SK-N-SH (cell line): Measurements from ENCODE around the gene FAT2. TPM values are rescaled to one million over a fixed set of nuclear protein-coding genes. Genes with fewer than 3 reads are reported as not detected.
"Not testable (repeated sequence)": the region's sequence is repeated elsewhere in the genome, so short reads cannot be mapped to it uniquely, and the experiment has no call there.

Experiments used
- CTCF ChIA-PET: fragments of 300-600, 350-600 bp; formaldehyde crosslinking; extraction: SDS; loops from one replicate; lab custom pipeline; 2021; lab: Yijun Ruan, JAX
- POLR2A ChIA-PET: fragments of 350-600 bp; sonication (Branson Sonifier 250); formaldehyde crosslinking; extraction: SDS; loops from one replicate; lab custom pipeline; 2020; ENCODE audit warnings: antibody characterized with exemption, inconsistent platforms; lab: Yijun Ruan, JAX
- DNase-seq: peaks from one replicate; pipeline ENCODE4 v3.0.0; 2012
- H2AFZ ChIP-seq: fragments of 200-600 bp; sonication (generic); 2 replicates; pipeline ENCODE4 v1.8.1; 2016; ENCODE audit warnings: antibody characterized with exemption, mild to moderate bottlenecking, low read depth
- H3F3A ChIP-seq: fragments of 200-600 bp; sonication (generic); replicated peaks from 2 replicates; pipeline ENCODE3; 2016; ENCODE audit warnings: antibody characterized with exemption, mild to moderate bottlenecking; ENCODE audit not compliant: insufficient read depth
- H3K27ac ChIP-seq, 2 experiments: fragments of 200-500 bp in 1 of 2; fragments of 200-600 bp in 1 of 2; sonication (Bioruptor generic) in 1 of 2; sonication (generic), shearing (Covaris generic) in 1 of 2; 2 replicates each; pipeline versions ENCODE4 v1.5.1 to v1.6.1; 2014 to 2016; ENCODE audit warnings: low read depth in 2 of 2, inconsistent platforms in 1 of 2, low read length in 1 of 2, mild to moderate bottlenecking in 1 of 2, mixed read lengths in 1 of 2
- H3K27me3 ChIP-seq: fragments of 200-600 bp; sonication (generic), shearing (Covaris generic); 2 replicates; pipeline ENCODE4 v1.6.1; 2016; ENCODE audit warnings: mixed run types; ENCODE audit not compliant: insufficient read depth
- H3K36me3 ChIP-seq, 2 experiments: fragments of 200-500 bp in 1 of 2; fragments of 200-600 bp in 1 of 2; sonication (Bioruptor generic) in 1 of 2; sonication (generic) in 1 of 2; replicated peaks in 1 of 2; 2 replicates each; pipeline versions ENCODE3 to v1.5.1; 2014 to 2016; ENCODE audit warnings: low read length in 1 of 2, mild to moderate bottlenecking in 1 of 2; ENCODE audit not compliant: insufficient read depth in 2 of 2, control insufficient read depth in 1 of 2
- H3K4me1 ChIP-seq, 2 experiments: fragments of 200-500 bp in 1 of 2; fragments of 200-600 bp in 1 of 2; sonication (Bioruptor generic) in 1 of 2; sonication (generic), shearing (Covaris generic) in 1 of 2; 2 replicates each; pipeline versions ENCODE4 v1.5.1 to v1.6.1; 2014 to 2016; ENCODE audit warnings: low read depth in 1 of 2, low read length in 1 of 2, mixed run types in 1 of 2; ENCODE audit not compliant: insufficient read depth in 2 of 2, control insufficient read depth in 1 of 2
- H3K4me2 ChIP-seq: fragments of 200-600 bp; sonication (generic), shearing (Covaris generic); 2 replicates; pipeline ENCODE4 v1.6.1; 2017; ENCODE audit warnings: mixed run types
- H3K4me3 ChIP-seq, 2 experiments: fragments of 200-500 bp in 1 of 2; fragments of 200-600 bp in 1 of 2; sonication (Bioruptor generic) in 1 of 2; sonication (generic), shearing (Covaris generic) in 1 of 2; 2 replicates each; pipeline versions ENCODE4 v1.5.1 to v1.8.1; 2014 to 2016; ENCODE audit warnings: low read depth in 2 of 2, inconsistent platforms in 1 of 2, low read length in 1 of 2, mild to moderate bottlenecking in 1 of 2, mixed read lengths in 1 of 2, moderate library complexity in 1 of 2
- H3K79me2 ChIP-seq: fragments of 200-600 bp; sonication (generic); 2 replicates; pipeline ENCODE4 v1.8.1; 2017; ENCODE audit warnings: mild to moderate bottlenecking; ENCODE audit not compliant: insufficient read depth
- H3K9ac ChIP-seq: fragments of 200-600 bp; sonication (generic); 2 replicates; pipeline ENCODE4 v1.6.1; 2017; ENCODE audit warnings: mixed run types
- H3K9me2 ChIP-seq: fragments of 200-600 bp; sonication (generic); 2 replicates; pipeline ENCODE4 v1.6.1; 2017; ENCODE audit warnings: mixed run types
- H3K9me3 ChIP-seq: fragments of 200-600 bp; sonication (generic); 2 replicates; pipeline ENCODE4 v1.6.1; 2017; ENCODE audit warnings: mixed run types, mild to moderate bottlenecking, moderate library complexity
- H4K20me1 ChIP-seq: fragments of 200-600 bp; sonication (generic); 2 replicates; pipeline ENCODE4 v1.6.1; 2017; ENCODE audit warnings: mild to moderate bottlenecking, mixed run types; ENCODE audit not compliant: insufficient read depth
- EZH2phosphoT487 ChIP-seq: fragments of 200-600 bp; sonication (generic); IDR thresholded peaks from 2 replicates; pipeline ENCODE4 v1.6.1; 2017; ENCODE audit warnings: low read depth, mixed run types, mild to moderate bottlenecking, antibody characterized with exemption, moderate library complexity, borderline replicate concordance
- FOSL2 ChIP-seq: IDR thresholded peaks from 2 replicates; pipeline ENCODE4 v1.4.0; 2012; ENCODE audit warnings: low read depth, mild to moderate bottlenecking, moderate library complexity, borderline replicate concordance
- FOXJ3 ChIP-seq: sonication (generic); formaldehyde crosslinking; IDR thresholded peaks from 2 replicates; pipeline ENCODE4 v1.5.1; 2020; ENCODE audit warnings: mild to moderate bottlenecking, missing genetic modification reagents
- JUND ChIP-seq: IDR thresholded peaks from 2 replicates; pipeline ENCODE4 v1.4.0; 2012
- NRF1 ChIP-seq: IDR thresholded peaks from 2 replicates; pipeline ENCODE4 v1.6.1; 2012; ENCODE audit warnings: low read depth, mild to moderate bottlenecking, low read length
- POLR2AphosphoS5 ChIP-seq: IDR thresholded peaks from 2 replicates; pipeline ENCODE4 v1.6.1; 2012; ENCODE audit warnings: low read depth, low read length
- RCOR1 ChIP-seq: fragments of 150-350 bp; IDR thresholded peaks from 2 replicates; pipeline ENCODE4 v1.6.1; 2017; ENCODE audit warnings: antibody characterized with exemption, low read length
- RXRA ChIP-seq: IDR thresholded peaks from 2 replicates; pipeline ENCODE4 v1.4.0; 2012; ENCODE audit warnings: low read depth, mild to moderate bottlenecking, borderline replicate concordance
- SMC3 ChIP-seq: IDR thresholded peaks from 2 replicates; pipeline ENCODE4 v1.6.1; 2012; ENCODE audit warnings: low read depth, low read length, improper control_type of control experiment
- USF2 ChIP-seq: fragments of 150-350 bp; IDR thresholded peaks from 2 replicates; pipeline ENCODE4 v1.6.1; 2017; ENCODE audit warnings: antibody characterized with exemption, low read length, low read depth, borderline replicate concordance
- YY1 ChIP-seq: IDR thresholded peaks from 2 replicates; pipeline ENCODE4 v1.4.0; 2012; ENCODE audit warnings: low read depth, mild to moderate bottlenecking
- WGBS: methylation state at CpG from one replicate; pipeline ENCODE4 v1.1.6; 2017; ENCODE audit warnings: low lambda C conversion rate; 5-methylcytosine and 5-hydroxymethylcytosine counted together
- polyA plus RNA-seq, 3 experiments: library from polyadenylated mRNA; depleted of rRNA; stranded (reverse); fragments of >200 nt; gene quantifications; 2 replicates each; pipeline ENCODE4 v1.2.3, GENCODE V29; 2012
- TF ChIP-seq, protein P1 (sequence below): IDR thresholded peaks from 2 replicates; pipeline ENCODE4 v1.6.1; 2012; ENCODE audit warnings: mild to moderate bottlenecking, low read depth, low read length, moderate library complexity

Gene FAT2
- polyA plus RNA-seq, 1 of the 3 experiments (the other 2 are of a cell fraction): not detected

GRCh38 chr5:151580239-151580638 is 10.9 kb downstream of the FAT2 start:
- ChIA-PET POLR2A (no interaction called here), CTCF (interaction anchor here (0.8 to 1.7 kb wide), 2 partner anchors 14 to 71 kb away, joined by 3 to 4 read pairs; no protein-coding TSS in a partner anchor)
- H3K4me1 ChIP-seq: peaks cover 0 to 3% of the 10 kb centered on the region in 2 experiments; a peak in 1 of 4 replicates
- no peaks in the 10 kb centered on the region for H4K20me1 ChIP-seq
- H3K27me3 ChIP-seq: peaks cover 7% of the 10 kb centered on the region; the same call in 1 of the 2 replicates
- H3K9me3 ChIP-seq: no peaks in the 10 kb centered on the region
- H3F3A ChIP-seq: no peaks in the 10 kb centered on the region
- TF ChIP-seq, protein P1, sequence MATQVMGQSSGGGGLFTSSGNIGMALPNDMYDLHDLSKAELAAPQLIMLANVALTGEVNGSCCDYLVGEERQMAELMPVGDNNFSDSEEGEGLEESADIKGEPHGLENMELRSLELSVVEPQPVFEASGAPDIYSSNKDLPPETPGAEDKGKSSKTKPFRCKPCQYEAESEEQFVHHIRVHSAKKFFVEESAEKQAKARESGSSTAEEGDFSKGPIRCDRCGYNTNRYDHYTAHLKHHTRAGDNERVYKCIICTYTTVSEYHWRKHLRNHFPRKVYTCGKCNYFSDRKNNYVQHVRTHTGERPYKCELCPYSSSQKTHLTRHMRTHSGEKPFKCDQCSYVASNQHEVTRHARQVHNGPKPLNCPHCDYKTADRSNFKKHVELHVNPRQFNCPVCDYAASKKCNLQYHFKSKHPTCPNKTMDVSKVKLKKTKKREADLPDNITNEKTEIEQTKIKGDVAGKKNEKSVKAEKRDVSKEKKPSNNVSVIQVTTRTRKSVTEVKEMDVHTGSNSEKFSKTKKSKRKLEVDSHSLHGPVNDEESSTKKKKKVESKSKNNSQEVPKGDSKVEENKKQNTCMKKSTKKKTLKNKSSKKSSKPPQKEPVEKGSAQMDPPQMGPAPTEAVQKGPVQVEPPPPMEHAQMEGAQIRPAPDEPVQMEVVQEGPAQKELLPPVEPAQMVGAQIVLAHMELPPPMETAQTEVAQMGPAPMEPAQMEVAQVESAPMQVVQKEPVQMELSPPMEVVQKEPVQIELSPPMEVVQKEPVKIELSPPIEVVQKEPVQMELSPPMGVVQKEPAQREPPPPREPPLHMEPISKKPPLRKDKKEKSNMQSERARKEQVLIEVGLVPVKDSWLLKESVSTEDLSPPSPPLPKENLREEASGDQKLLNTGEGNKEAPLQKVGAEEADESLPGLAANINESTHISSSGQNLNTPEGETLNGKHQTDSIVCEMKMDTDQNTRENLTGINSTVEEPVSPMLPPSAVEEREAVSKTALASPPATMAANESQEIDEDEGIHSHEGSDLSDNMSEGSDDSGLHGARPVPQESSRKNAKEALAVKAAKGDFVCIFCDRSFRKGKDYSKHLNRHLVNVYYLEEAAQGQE: no peak
- TF ChIP-seq EZH2phosphoT487 (no peak), RCOR1 (no peak), RXRA (no peak), YY1 (no peak)
- H3K79me2 ChIP-seq: no peaks in the 10 kb centered on the region
- H3K9ac ChIP-seq: no peak overlapping the region
- H2AFZ ChIP-seq: no peak overlapping the region
- H3K9me2 ChIP-seq: no peaks in the 10 kb centered on the region
- 62% methylated on average over 9 of the region's 9 CpGs for WGBS
- DNase-seq: no peak
- no peak overlapping the region for H3K4me3 ChIP-seq
- H3K36me3 ChIP-seq: no peaks in the 10 kb centered on the region
- no peak overlapping the region for H3K4me2 ChIP-seq
- no peak overlapping the region for H3K27ac ChIP-seq

DNA sequence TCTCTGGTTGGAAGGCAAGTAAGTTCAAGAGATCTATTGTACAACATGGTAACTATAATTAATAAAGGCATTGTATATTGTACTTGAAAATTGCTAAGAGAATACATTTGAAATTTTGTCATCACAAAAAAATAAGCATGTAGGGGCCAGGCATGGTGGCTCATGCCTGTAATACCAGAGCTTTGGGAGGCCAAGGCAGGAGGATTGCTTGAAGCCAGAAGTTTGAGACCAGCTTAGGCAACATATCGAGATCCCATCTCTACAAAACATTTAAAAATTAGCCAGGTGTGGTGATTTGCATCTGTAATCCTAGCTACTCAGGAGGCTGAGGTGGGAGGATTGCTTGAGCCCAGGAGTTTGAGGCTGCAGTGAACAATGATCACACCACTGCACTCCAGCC is 12.0 kb downstream of the FAT2 start:
- H3K27me3 ChIP-seq, H3K4me3 ChIP-seq, H4K20me1 ChIP-seq, H3K79me2 ChIP-seq, H3K36me3 ChIP-seq, H3K9me3 ChIP-seq, H3K27ac ChIP-seq, DNase-seq, H3F3A ChIP-seq, POLR2A ChIA-PET, H3K9me2 ChIP-seq, H3K4me2 ChIP-seq, H3K9ac ChIP-seq, H3K4me1 ChIP-seq, H2AFZ ChIP-seq: not testable (repeated sequence)
- CTCF ChIA-PET: interaction anchor here (0.8 to 1.7 kb wide), 2 partner anchors 15 to 72 kb away, joined by 3 to 4 read pairs; no protein-coding TSS in a partner anchor
- 0% methylated on average over 1 of the region's 1 CpG for WGBS

DNA sequence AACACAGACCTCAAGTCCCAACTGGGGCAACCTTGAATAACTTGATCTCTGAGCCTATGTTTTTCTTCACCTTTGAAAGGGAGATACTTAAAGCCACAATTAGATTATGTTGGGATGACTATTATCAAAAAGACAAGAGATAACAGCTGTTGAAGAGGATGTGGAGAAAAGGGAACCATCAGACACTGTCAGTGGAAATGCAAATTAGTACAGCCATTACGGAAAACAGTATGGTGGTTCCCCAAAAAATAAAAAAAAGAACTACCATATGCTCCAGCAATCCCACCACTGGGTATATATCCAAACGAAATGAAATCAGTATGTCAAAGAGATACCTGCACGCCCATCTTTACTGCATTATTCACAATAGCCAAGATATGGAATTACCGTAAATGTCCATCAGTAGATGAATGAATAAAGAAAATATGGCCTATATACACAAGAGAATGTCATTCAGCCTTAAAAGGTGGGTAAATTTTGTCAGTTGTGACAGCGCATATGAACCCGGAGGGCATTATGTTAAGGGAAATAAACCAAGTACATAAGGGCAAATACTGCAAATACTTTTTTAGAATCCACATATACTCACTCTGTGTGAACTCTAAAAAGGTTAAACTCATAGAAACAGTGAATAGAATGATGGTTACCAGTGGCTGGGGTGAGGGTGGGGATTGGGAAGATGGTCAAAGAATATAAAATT is 12.7 kb downstream of the FAT2 start:
- Histone ChIP-seq H3F3A (no peaks in the 10 kb centered on the region), H3K9ac (no peak overlapping the region), H3K27me3 (peaks cover 7% of the 10 kb centered on the region; the same call in 1 of the 2 replicates), H3K4me2 (no peak overlapping the region), H3K36me3 (no peaks in the 10 kb centered on the region), H3K27ac (no peak overlapping the region), H3K9me2 (no peaks in the 10 kb centered on the region), H3K4me1 (peaks cover 0 to 3% of the 10 kb centered on the region in 2 experiments; a peak in 1 of 4 replicates), H3K79me2 (no peaks in the 10 kb centered on the region), H2AFZ (no peak overlapping the region), H4K20me1 (no peaks in the 10 kb centered on the region), H3K4me3 (no peak overlapping the region), H3K9me3 (no peaks in the 10 kb centered on the region)
- 64% methylated on average over 6 of the region's 6 CpGs for WGBS
- DNase-seq: no peak
- ChIA-PET POLR2A (no interaction called here), CTCF (no interaction called here)
- TF ChIP-seq NRF1 (no peak), USF2 (no peak), SMC3 (no peak), POLR2AphosphoS5 (no peak), EZH2phosphoT487 (no peak), JUND (no peak), FOSL2 (no peak), FOXJ3 (no peak)
- TF ChIP-seq, protein P1: no peak
